Keratinocyte (primary cell): Measurements from ENCODE around the gene VPS13D. TPM values are rescaled to one million over a fixed set of nuclear protein-coding genes. Genes with fewer than 3 reads are reported as not detected.

ENCODE experiments used
- DNase-seq: peaks from one replicate; pipeline ENCODE4 v3.0.0-alpha.2; 2011; ENCODE audit warnings: low read depth, missing footprints, low spot score
- FAIRE-seq: peaks from 2 replicates; lab custom pipeline; 2011; peaks lifted over from hg19 to GRCh38; lab: Jason Lieb, UNC
- H2AFZ ChIP-seq: 2 replicates; pipeline ENCODE4 v1.6.0; 2012; ENCODE audit warnings: low read length, control low read depth, inconsistent platforms; ENCODE audit not compliant: control insufficient read depth
- H3K27ac ChIP-seq: 2 replicates; pipeline ENCODE4 v1.5.1; 2011; ENCODE audit warnings: low read length; ENCODE audit not compliant: control insufficient read depth, insufficient read depth
- H3K27me3 ChIP-seq: 3 replicates; pipeline ENCODE4 v1.6.0; 2011; ENCODE audit warnings: low read length; ENCODE audit not compliant: control insufficient read depth, insufficient read depth; ENCODE audit errors: extremely low read depth
- H3K36me3 ChIP-seq, 2 experiments: 2 replicates in 1 of 2; 3 replicates in 1 of 2; pipeline ENCODE4 v1.5.1; 2011; ENCODE audit warnings: low read length in 2 of 2, mild to moderate bottlenecking in 1 of 2; ENCODE audit not compliant: control insufficient read depth in 2 of 2, insufficient read depth in 2 of 2; ENCODE audit errors: extremely low read depth in 1 of 2
- H3K4me1 ChIP-seq: 3 replicates; pipeline ENCODE4 v1.5.1; 2011; ENCODE audit warnings: low read length; ENCODE audit not compliant: control insufficient read depth, insufficient read depth; ENCODE audit errors: extremely low read depth
- H3K4me2 ChIP-seq: 3 replicates; pipeline ENCODE4 v1.6.0; 2011; ENCODE audit warnings: low read depth, low read length; ENCODE audit not compliant: control insufficient read depth, insufficient read depth; ENCODE audit errors: extremely low read depth
- H3K4me3 ChIP-seq, 3 experiments: fragments of 200-600 bp in 1 of 3; sonication (generic) in 1 of 3; 2 replicates in 2 of 3; 3 replicates in 1 of 3; pipeline ENCODE4 v1.5.1; 2011 to 2016; ENCODE audit warnings: low read length in 3 of 3, mild to moderate bottlenecking in 3 of 3, control low read depth in 2 of 3, inconsistent platforms in 1 of 3, low read depth in 1 of 3, mixed read lengths in 1 of 3, mixed run types in 1 of 3, moderate library complexity in 1 of 3; ENCODE audit not compliant: control insufficient read depth in 2 of 3, insufficient read depth in 2 of 3; ENCODE audit errors: extremely low read depth in 1 of 3
- H3K79me2 ChIP-seq: 2 replicates; pipeline ENCODE4 v1.6.0; 2012; ENCODE audit warnings: low read length; ENCODE audit not compliant: control insufficient read depth, insufficient read depth
- H3K9ac ChIP-seq: 3 replicates; pipeline ENCODE4 v1.6.0; 2011; ENCODE audit warnings: low read length; ENCODE audit not compliant: control insufficient read depth, insufficient read depth; ENCODE audit errors: extremely low read depth
- H3K9me1 ChIP-seq: 3 replicates; pipeline ENCODE4 v1.6.0; 2011; ENCODE audit warnings: low read length; ENCODE audit not compliant: control insufficient read depth, insufficient read depth; ENCODE audit errors: extremely low read depth
- H3K9me3 ChIP-seq: 2 replicates; pipeline ENCODE4 v1.5.1; 2012; ENCODE audit warnings: low read depth, low read length; ENCODE audit not compliant: control insufficient read depth
- H4K20me1 ChIP-seq: 3 replicates; pipeline ENCODE4 v1.6.0; 2011; ENCODE audit warnings: low read length; ENCODE audit not compliant: control insufficient read depth, insufficient read depth; ENCODE audit errors: extremely low read depth
- EZH2 ChIP-seq: IDR thresholded peaks from one replicate; pipeline ENCODE4 v1.6.1; 2012; ENCODE audit warnings: inconsistent platforms, mild to moderate bottlenecking, low read length, moderate library complexity
- dilution Hi-C: fragments of 300-500 bp; cut with MboI; formaldehyde crosslinking; loops from one replicate; pipeline ENCODE4 v1.7.0; 2020; ENCODE audit warnings: low sequenced_read_pairs; ENCODE audit not compliant: extremely low pct_ligation_motif_present
- polyA plus RNA-seq, 5 experiments: library from polyadenylated mRNA; depleted of rRNA in 3 of 5; stranded (reverse) in 3 of 5; stranded (forward) in 1 of 5; unstranded in 1 of 5; fragments of >200 nt; gene quantifications; 1 replicate in 1 of 5; 2 replicates in 3 of 5; 3 replicates in 1 of 5; pipeline versions ENCODE4 v1.2.1 to v1.2.3, GENCODE V29; 2011 to 2012; ENCODE audit warnings: missing spikeins in 2 of 5, low read depth in 1 of 5, low replicate concordance in 1 of 5
- TF ChIP-seq, protein P1 (sequence below), 3 experiments: IDR thresholded peaks in 1 of 3; conservative IDR thresholded peaks in 1 of 3; optimal IDR thresholded peaks in 1 of 3; 2 replicates in 2 of 3; 3 replicates in 1 of 3; pipeline versions ENCODE3 to v1.5.1; 2011; ENCODE audit warnings: low read length in 3 of 3, mild to moderate bottlenecking in 3 of 3, moderate library complexity in 2 of 3, control low read depth in 1 of 3, inconsistent platforms in 1 of 3; ENCODE audit not compliant: insufficient read depth in 2 of 3; ENCODE audit errors: extremely low read depth in 1 of 3

VPS13D gene
- polyA plus RNA-seq, 1 donor (not counting 4 experiments of a cell fraction or from before 2014, with no cell fraction given) = 19.0 TPM

GRCh38 chr1:12532405-12533315, 302.8 kb downstream of the VPS13D start:
- FAIRE-seq (no peak), DNase-seq (no peak)
- H2AFZ ChIP-seq = no peak overlapping the region
- peaks cover 3% of the 10 kb centered on the region for H3K27me3 ChIP-seq
- no peaks in the 10 kb centered on the region for H3K9me3 ChIP-seq
- no peak overlapping the region for H3K9ac ChIP-seq
- no peaks in the 10 kb centered on the region for H3K36me3 ChIP-seq
- H3K9me1 ChIP-seq = no peaks in the 10 kb centered on the region
- TF ChIP-seq EZH2 = no peak
- TF ChIP-seq, protein P1, sequence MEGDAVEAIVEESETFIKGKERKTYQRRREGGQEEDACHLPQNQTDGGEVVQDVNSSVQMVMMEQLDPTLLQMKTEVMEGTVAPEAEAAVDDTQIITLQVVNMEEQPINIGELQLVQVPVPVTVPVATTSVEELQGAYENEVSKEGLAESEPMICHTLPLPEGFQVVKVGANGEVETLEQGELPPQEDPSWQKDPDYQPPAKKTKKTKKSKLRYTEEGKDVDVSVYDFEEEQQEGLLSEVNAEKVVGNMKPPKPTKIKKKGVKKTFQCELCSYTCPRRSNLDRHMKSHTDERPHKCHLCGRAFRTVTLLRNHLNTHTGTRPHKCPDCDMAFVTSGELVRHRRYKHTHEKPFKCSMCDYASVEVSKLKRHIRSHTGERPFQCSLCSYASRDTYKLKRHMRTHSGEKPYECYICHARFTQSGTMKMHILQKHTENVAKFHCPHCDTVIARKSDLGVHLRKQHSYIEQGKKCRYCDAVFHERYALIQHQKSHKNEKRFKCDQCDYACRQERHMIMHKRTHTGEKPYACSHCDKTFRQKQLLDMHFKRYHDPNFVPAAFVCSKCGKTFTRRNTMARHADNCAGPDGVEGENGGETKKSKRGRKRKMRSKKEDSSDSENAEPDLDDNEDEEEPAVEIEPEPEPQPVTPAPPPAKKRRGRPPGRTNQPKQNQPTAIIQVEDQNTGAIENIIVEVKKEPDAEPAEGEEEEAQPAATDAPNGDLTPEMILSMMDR (optimal IDR thresholded peaks at IDR 0.05 in 1 of 3, IDR thresholded peaks at IDR 0.05 in 1 of 3, conservative IDR thresholded peaks at IDR 0.05 in 1 of 3; ENCODE audit: extremely low read depth in 1 of 3, insufficient read depth in 2 of 3, low read length in 3 of 3) = no peak
- H3K79me2 ChIP-seq = no peaks in the 10 kb centered on the region
- H3K4me1 ChIP-seq = no peaks in the 10 kb centered on the region
- dilution Hi-C loops = no loop called here
- H4K20me1 ChIP-seq = no peaks in the 10 kb centered on the region
- no peak overlapping the region for H3K4me3 ChIP-seq
- no peak overlapping the region for H3K4me2 ChIP-seq
- H3K27ac ChIP-seq = no peak overlapping the region

DNA sequence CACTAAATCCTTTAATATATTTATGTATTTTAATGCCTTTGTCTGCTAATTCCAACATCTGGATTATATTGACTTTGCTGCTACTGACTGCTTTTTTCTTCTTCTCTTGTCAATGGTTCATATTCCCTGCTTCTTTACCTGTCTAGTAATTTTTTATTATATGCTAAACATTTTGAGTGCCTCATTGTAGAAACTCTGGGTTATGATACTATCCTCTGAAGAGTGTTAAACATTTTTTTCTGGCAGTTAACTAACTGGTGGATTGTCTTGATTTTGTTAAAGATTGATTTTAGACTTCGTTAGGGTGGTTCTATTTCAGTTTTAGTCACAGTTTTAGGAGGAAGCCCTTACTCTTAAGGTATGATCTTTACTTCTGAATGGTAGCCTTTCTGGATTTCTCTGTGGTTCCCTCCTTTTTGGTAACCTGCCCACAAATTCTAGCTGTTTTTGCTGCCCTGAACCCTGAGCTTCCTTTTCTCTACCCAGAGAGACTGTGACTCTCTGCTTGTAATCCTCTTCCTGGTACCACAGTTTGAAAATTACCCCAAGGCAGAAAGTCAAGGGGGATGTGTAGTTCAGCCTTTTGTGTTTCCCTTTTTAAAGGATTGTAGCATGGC, 306.3 kb downstream of the VPS13D start:
- Histone ChIP-seq H3K9me3 (no peaks in the 10 kb centered on the region), H2AFZ (no peak overlapping the region), H3K9ac (no peak overlapping the region), H3K9me1 (no peaks in the 10 kb centered on the region), H4K20me1 (no peaks in the 10 kb centered on the region), H3K27ac (no peak overlapping the region), H3K27me3 (peaks cover 7% of the 10 kb centered on the region), H3K4me2 (no peak overlapping the region), H3K36me3 (no peaks in the 10 kb centered on the region), H3K79me2 (no peaks in the 10 kb centered on the region), H3K4me1 (no peaks in the 10 kb centered on the region), H3K4me3 (no peak overlapping the region)
- TF ChIP-seq, protein P1 (optimal IDR thresholded peaks at IDR 0.05 in 1 of 3, IDR thresholded peaks at IDR 0.05 in 1 of 3, conservative IDR thresholded peaks at IDR 0.05 in 1 of 3; ENCODE audit: extremely low read depth in 1 of 3, insufficient read depth in 2 of 3, low read length in 3 of 3) = no peak
- TF ChIP-seq EZH2 = no peak
- DNase-seq = no peak
- dilution Hi-C loops = no loop called here
- FAIRE-seq = no peak
